ENCODE data around the gene AFF3.

DNA sequence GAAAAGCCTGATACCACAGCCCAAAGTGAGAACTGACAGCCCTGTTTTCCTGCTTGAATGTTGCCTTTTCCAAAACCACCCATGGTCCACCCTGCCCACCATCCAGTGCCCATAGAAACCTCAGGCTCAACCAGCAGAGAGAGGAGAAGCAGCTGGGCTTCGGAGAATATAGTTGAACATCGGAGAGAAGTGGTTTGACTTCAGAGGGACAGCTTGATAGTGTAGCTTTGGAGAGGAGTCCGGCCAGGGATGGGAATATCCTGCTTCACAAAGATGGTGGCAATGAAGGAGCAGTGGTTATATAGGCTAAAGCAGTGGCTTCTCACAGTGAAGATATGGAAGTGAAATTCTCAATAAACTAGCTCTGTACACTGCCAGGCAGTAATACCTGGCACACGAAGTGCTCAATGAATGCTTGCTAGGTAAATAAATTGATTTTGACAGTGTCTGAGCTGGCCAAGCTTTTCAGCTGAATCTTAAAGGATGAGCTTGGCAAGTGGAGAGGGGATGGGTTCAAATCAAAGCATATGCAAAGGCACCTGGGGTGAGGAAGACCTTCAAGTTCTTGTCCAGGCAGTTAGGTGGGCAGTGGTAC is 21.2 kb downstream of the AFF3 start:
- TF ChIP-seq, protein P1, sequence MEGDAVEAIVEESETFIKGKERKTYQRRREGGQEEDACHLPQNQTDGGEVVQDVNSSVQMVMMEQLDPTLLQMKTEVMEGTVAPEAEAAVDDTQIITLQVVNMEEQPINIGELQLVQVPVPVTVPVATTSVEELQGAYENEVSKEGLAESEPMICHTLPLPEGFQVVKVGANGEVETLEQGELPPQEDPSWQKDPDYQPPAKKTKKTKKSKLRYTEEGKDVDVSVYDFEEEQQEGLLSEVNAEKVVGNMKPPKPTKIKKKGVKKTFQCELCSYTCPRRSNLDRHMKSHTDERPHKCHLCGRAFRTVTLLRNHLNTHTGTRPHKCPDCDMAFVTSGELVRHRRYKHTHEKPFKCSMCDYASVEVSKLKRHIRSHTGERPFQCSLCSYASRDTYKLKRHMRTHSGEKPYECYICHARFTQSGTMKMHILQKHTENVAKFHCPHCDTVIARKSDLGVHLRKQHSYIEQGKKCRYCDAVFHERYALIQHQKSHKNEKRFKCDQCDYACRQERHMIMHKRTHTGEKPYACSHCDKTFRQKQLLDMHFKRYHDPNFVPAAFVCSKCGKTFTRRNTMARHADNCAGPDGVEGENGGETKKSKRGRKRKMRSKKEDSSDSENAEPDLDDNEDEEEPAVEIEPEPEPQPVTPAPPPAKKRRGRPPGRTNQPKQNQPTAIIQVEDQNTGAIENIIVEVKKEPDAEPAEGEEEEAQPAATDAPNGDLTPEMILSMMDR (IDR thresholded peaks at IDR 0.05) = no peak
- no peak for TF ChIP-seq ZFX (IDR thresholded peaks at IDR 0.05; ENCODE audit: borderline replicate concordance)

Data from 22Rv1 (cell line).